H1 (cell line): ENCODE measurements around the gene ANAPC16.

Experiments
- EZH2 ChIP-seq: fragments of 200-600 bp; sonication (generic); IDR thresholded peaks from 2 replicates; pipeline ENCODE4 v1.7.1; 2012; ENCODE audit warnings: low read depth, mild to moderate bottlenecking, moderate library complexity, low read length, inconsistent platforms; ENCODE audit not compliant: severe bottlenecking
- SP1 ChIP-seq: IDR thresholded peaks from 2 replicates; pipeline ENCODE4 v1.6.1; 2011; ENCODE audit warnings: low read depth, low read length
- TF ChIP-seq, protein P1 (sequence below), 3 experiments: IDR thresholded peaks; 1 replicate in 2 of 3; 2 replicates in 1 of 3; pipeline versions ENCODE4 v1.5.1 to v1.6.1; 2011; ENCODE audit warnings: low read length in 3 of 3, mild to moderate bottlenecking in 3 of 3, inconsistent platforms in 2 of 3, low read depth in 1 of 3, moderate library complexity in 1 of 3; ENCODE audit not compliant: insufficient read depth in 1 of 3; ENCODE audit errors: control extremely low read depth in 1 of 3
- TF ChIP-seq, protein P2 (sequence below): IDR thresholded peaks from 2 replicates; pipeline ENCODE4 v1.6.1; 2012; ENCODE audit warnings: inconsistent platforms

DNA sequence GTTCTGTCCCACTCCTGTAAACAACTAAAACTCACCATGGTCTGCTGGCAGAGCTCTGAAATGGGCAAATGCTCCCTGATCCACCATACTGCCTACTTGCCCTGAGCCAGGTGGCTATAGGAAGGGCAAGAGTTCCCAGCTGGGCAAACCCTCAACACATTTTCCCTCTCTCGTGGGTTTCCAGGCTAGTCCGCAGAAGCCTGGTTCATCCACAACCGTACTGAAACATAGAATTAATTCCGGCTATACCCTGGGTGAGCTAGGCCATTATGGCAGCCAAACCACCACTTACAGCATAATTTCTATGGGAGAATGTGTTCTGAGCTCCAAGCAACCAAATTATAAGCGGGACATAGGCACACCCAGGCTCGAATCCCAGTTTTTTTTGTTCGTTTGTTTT, 37.8 kb downstream of the ANAPC16 start:
- TF ChIP-seq, protein P1, sequence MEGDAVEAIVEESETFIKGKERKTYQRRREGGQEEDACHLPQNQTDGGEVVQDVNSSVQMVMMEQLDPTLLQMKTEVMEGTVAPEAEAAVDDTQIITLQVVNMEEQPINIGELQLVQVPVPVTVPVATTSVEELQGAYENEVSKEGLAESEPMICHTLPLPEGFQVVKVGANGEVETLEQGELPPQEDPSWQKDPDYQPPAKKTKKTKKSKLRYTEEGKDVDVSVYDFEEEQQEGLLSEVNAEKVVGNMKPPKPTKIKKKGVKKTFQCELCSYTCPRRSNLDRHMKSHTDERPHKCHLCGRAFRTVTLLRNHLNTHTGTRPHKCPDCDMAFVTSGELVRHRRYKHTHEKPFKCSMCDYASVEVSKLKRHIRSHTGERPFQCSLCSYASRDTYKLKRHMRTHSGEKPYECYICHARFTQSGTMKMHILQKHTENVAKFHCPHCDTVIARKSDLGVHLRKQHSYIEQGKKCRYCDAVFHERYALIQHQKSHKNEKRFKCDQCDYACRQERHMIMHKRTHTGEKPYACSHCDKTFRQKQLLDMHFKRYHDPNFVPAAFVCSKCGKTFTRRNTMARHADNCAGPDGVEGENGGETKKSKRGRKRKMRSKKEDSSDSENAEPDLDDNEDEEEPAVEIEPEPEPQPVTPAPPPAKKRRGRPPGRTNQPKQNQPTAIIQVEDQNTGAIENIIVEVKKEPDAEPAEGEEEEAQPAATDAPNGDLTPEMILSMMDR (IDR thresholded peaks at IDR 0.05; ENCODE audit: control extremely low read depth in 1 of 3, insufficient read depth in 1 of 3, low read depth in 1 of 3, low read length in 3 of 3), result no peak
- no peak for TF ChIP-seq EZH2
- no peak for TF ChIP-seq SP1
- TF ChIP-seq, protein P2, sequence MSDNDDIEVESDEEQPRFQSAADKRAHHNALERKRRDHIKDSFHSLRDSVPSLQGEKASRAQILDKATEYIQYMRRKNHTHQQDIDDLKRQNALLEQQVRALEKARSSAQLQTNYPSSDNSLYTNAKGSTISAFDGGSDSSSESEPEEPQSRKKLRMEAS, result no peak
